IPS DF 4.7 (cell line): ENCODE results near the gene IMMP2L.

Experiments used
- DNase-seq: peaks from one replicate; pipeline ENCODE4 v3.0.0-alpha.2; 2013; ENCODE audit warnings: low spot score; ENCODE audit errors: extremely low read depth

IMMP2L gene

DNA sequence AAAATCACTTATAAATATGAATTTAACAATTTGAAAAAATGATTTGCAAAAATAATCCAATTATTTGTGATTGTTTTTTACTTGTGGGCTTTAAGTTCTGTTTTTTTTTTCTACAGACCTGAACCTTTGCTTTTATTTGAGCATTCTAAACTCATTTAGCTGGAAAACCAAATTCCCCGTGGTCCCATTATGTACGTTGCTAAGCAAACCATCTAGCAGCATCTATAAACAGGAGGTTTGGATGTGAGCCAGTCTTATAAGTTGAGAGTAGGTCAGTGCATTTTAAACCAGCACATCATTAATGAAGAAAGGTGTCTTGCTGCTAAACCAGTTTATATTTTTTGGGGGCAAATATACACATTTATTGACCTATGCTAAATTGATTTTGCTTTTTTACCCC, 394.1 kb downstream of the IMMP2L start:
- no peak for DNase-seq

DNA sequence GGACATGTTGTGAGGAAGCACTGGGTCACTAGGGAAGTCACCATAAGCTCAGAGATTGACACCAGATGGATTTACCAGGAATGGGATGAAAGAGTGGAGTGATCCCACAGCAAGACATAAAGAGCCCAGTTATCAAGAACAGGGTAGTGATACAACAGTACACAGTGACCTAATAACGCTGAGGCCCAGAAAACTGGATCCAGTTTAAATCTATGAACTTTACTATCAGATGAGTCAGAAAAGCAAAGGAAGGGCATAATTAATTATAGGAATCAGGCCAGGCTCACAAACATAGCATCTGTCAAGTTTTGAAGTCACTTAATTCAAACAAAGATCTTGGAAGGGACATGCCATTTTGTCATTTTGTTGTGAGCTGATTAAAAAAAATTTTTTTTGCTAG, 397.9 kb downstream of the IMMP2L start:
- DNase-seq = no peak

DNA sequence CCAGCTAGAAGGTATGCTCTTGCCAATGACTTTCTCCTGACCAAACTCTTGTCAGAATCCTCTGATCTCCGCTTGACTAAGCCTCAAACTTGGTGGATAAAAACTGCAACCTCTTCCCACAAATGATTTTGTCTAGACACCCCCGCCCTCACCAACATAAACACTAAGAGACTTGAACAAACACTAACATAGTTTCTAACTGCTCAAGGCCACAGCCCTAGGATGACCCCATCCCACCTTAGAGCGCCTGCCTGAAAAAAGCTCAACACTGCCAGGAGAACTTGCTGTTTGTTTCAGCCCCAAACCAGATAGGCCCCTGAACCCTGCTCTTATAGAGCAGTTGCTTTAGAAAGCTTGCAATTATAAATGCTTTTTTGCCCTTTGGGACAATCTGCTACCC, 399.6 kb downstream of the IMMP2L start:
- DNase-seq = no peak

DNA sequence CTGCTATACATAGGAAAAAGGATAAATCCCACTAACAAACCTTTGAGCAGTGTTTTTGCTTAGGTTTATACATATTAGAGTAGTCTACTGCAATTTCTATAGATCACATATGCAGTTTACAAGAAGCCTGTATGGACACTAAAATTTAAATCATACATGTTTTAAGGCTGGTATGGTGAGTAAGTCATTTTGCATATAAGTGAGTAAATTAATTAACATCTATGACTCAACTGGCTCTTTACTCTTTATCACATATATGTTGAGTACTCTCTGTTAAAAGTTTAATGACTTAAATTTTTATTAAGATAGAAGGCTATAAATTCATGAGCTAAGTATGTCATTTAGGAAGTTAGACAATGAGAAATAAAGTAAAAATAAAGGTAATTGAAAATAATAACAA, 402.0 kb downstream of the IMMP2L start:
- no peak for DNase-seq

DNA sequence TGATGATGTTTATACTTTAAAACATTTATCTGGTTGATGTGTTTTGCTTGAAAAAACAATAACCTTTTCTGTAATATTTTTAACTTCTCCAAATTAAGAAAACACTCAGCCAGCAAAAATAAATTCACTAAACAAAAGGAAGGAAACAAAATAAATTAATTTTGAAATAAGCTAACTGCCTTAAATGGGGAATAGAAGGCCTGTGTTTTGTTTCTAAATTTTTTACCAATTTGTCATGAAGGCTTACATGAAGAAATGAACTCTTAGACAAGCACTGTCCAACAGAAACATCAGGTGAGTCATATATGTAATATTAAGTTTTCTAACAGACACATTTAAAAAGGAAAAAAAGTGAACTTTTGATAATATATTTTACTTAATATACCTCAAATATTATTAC, 402.9 kb downstream of the IMMP2L start:
- DNase-seq = no peak

DNA sequence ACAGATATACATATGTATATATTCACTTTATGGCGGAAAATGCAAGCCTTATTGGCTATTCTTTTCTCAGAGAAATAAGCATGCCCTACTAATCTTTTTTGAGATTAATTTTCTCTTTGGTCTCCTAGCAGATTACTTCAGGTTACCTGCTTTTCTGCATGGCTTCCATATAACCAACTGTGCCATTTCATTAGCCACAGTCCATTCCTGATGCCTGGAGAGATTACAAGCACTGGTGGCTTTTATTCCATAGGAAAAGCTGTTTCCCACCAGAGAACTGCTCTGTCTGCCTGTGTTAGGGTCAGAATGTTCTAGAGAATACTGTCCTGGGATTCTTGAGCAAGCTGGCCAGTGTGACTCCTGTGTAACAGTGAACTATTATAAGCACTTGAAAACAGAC, 411.6 kb downstream of the IMMP2L start:
- no peak for DNase-seq

DNA sequence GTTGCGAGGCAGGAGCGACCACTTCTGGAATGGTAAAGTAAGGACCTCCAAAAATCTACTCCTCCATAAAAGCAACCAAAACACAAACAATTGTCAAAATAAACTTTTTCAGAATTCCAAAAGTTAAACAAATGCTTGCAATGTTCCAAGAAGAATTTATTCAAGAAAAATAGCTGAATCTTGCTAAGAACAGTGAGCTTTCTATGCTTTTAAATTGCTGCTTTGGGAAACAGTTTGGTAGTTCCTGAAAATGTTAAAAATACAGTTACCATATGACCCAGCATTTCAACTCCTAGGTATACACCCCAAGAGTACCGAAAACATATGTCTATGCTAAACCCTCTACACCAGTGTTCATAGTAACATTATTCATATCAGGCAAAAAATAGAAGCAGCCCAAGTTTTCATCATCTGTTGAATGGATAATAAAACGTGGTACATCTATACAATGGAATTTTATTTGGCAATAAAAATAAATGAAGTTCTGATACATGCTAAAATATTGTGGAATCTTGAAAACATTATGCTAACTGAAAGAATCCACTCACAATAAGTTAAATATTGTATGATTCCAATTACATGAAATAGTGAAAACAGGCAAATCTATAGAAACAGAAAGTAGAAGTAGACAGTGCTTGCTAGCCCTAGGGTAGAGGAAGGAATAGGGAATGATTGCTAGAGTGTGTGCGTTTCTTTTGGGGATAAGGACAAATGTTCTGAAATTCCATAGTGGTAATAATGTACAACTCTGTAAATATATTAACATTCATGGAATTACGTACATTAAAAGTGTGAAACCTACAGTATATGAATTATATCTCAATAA, 414.4 kb downstream of the IMMP2L start:
- DNase-seq = no peak

DNA sequence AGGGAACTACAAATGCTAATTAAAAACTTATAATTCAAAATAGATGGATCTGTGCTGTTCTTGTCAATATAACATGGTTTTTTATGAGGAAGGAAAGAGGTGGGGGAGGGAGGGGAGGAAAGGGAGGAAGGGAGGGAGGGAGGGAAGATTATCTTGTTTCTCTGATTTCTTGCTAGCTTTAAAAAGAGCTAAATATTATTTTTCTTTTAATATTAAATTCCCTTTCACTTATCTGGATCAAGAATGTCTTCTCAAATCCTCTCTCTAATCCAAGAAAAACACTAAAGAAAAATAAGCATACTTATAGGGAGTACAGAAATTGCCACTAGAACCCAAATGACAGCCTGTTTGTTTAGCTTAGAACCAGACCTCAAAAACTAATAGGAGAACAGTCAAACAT, 416.2 kb downstream of the IMMP2L start:
- DNase-seq = no peak

DNA sequence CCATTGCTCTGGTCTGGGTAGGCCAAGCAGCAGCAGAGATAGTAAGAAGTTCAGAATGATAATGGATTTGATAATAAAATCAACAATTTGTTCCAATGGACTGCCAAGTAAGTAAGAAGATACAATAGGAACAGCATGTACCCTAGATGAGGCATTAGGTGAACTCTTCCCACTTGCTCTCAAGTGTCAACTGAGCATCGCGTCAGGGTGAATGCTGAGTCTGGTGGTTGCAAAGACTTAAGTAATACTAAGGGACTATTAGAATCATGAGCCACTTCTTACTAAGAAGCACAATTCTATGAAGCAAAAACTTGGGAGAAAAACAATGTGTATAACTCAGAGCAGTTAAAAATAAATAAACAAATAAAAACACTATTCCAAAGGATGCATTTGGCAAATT, 416.8 kb downstream of the IMMP2L start:
- no peak for DNase-seq

DNA sequence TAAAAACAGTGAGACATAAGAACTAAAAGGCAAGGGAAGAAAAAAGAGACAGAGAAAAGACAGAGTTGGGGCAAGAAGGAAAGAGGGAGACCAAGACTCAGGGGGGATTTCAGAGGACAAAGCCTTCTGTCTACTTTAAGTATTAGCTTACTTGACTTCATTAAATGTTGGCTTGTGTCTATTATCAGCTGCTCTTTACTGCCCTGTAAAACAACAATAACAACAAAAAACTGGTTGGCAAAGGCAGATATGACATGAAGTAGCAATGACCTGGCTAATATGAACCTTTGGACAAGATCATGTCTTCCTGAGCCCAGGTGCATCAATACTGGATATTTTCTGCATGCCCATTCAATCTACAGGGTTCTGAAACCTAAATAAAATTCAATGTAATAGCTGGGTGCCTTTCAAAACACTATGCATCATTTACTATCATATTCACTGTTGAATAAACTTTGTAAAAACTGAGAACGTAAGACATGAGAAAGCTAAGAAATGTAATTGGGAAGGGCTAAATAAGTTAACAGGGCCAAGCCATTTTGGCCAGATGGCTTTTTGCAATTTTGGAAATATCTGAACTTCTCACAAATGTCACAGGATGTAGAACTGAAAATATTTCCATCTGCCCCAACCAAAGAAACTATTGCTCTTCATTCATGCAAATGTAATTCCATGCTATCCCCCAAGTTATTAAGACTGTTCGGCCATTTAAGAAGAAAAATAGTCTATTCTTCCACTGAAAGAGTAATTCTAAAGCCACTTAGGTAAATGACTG, 422.0 kb downstream of the IMMP2L start:
- no peak for DNase-seq

DNA sequence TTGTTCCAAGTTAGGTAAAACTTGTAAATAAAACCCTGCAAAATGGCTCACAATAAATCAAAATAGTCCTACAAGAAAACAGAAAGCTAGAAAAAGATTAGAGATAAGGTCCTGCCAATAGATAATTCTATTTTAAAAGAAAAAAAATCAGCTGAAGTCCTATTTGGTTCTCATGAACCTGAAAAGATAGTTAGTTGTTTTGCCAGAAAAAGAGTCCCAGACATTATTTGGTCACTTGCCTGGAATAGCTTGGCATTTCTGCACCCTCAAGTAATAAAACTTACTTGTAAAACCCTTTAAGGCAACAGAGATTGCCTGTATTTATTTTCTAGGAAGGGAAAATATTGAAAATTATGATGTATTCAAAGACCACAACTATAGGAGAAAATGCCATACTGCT, 423.7 kb downstream of the IMMP2L start:
- no peak for DNase-seq

DNA sequence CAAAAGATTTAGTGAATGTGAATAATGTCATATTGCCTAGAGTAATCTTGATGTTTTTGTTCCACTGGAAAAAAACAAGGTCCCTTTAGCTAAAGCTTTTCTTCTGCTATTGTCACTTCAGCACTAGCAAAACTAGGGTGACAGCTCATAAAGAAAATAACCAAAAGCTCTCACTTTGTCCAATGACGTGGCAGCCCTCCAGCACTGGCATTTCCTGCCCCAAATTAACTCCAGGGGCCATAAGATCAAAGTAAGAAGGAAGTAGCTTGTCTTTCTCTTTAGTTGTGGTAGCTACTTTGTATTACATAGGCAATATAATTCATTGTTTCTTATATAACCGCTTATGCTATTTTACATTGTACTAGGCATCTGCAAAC, 424.1 kb downstream of the IMMP2L start:
- no peak for DNase-seq

DNA sequence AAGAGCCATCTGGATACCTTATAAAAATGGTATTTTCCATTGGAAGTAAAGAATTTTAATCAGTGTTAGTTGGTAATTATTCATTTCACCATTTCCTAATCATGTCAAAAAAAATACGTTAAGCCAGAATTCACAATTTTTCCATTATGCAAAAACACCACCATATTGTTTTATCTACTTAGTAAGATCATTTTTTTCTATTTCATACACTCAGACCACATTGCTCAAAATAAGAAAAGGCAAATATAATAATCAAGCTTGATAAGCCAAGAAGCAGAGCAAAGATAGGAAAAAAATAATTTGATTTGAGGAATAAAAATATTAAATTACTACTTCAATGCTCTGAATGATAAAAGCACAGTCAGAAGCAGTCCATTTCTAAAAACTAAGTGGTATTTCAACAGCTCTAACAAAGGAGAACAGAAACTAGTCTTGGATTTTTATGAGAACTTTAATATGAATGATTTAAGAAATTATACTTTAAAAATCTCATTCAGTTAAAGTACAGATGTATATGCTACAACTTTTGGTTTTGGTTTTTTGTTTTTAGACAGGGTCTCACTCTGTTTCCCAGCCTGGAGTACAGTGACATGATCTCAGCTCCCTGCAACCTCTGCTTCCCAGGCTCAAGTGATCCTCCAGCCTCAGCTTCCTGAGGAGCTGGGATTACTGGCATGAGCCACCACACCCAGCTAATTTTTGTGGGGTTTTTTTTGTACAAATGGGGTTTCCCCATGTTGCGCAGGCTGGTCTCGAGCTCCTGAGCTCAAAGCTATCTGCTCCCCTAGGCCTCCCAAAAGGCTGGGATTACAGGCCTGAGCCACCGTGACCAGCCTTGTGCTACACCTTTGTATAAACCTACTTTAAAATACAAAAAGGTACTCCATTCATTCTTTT, 424.7 kb downstream of the IMMP2L start:
- no peak for DNase-seq

DNA sequence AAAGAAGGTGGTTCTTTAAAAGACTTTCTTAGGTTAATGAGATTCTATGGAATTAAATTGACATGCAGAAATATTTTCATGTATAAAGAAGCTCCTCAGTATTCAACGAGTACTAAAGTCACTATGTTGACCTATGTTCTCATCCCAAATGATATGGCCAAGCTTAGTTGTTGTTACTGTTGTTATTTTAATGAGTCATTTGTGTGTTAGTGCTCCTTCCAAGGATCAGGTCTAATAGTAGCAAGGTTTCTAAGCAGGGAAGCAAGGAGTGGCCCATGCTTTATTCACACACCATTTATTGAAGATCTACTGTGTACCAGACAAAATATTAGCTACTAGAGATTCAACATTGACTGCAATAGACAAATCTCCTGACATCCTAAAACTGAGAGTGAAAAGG, 429.5 kb downstream of the IMMP2L start:
- no peak for DNase-seq

DNA sequence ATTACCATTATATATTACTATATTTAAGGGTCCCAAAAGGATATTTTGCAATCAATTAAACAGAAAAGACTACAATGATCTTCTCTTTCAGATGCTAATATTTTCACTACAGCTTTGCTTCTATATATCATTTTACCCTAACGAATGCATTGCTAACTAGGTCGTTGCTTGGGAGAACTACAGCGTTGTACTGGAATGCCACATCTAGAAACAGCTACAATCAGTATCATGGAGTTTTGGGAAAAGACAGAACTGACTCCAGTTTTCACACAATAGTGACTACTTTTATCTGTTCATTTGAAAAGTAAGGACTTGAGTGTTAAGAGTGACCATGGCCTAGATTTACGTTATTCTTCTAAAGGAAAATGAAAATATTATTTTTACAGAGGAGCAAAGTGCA, 432.9 kb downstream of the IMMP2L start:
- no peak for DNase-seq

DNA sequence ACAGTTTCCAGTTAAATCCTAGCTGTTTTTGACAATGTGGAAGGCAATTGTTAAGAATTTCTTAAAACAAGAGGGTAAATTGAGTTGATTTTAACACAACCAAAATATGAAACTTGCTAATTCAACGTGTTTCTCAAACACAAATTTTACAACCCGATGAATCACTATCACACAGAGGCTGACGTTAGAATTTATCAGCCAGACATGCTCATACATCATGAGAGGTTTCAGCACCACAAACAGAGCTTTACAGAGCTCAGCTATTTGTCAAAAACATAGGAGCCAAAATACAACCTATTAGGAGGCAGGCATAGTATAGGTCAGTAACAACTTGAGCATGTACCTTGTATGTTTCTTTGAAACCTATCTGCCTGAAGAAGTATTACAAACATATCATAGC, 435.3 kb downstream of the IMMP2L start:
- no peak for DNase-seq

DNA sequence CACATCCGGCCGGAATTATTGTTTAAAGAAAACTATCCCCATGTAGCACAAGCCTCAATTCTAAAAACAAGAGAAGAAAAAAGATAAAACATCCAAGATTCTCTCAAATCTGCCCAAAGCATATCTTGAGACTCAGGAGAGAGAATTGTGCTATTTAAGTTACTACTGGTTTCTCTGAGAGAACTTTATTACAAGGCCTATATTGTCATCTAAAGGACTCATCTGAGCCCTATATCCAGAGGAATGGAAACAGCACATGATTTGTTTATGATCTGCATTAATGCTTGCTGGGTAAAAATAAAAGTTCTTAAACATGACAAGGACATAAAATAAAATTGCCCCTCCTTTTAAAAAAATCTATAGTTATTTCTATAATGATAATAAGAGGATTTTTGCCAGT, 446.3 kb downstream of the IMMP2L start:
- DNase-seq = no peak

DNA sequence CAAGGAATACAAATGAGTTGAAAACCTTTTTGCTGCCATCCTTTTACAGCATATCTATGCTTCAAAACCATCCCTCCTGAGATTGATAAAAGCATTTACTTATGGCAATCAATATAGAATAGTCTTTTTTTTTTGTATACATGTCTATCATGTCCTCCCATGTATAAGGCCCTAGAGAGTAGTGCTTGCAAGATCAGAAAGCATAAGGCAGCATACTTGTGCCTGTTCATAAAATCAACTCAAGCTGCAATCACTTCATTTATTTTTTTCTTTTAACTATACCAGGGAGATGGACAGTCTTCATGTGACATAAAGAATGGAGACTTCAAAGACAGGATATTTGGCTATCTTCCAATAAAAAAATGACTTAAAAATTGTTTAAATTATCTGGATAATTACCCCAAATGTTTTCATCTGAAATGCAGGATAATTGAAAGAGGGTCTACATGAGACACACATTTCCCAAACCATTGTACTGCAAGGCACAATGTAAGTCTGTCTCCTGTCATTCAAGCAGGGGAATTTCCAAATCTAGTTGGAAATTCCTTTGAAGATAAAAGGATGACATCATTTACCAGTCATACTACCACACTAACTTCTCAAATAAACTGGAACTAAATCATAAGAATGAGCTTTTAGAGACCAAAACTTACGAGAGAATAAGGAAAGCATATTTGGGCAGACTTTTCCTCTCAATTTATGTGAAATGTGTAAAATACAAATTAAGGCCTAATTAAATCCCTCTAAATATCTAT, 448.9 kb downstream of the IMMP2L start:
- DNase-seq = no peak

DNA sequence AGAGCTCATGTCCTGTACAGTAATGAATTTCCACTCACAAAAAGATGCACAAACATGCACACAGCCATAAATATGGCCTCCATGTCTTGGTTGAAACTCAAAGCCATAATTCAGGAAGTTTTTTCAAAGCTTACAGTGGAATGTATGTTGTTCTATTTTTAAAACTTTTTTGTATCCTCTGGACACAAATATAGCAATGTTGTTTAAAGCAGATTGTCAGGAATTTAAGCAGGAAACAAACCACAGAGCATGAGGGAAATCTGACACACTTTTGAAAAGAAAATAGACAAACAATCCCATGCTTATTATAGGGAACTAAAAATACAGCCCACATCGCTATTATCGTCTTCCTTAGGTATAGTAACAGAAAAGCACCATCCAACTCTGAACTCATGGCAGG, 449.9 kb downstream of the IMMP2L start:
- DNase-seq = no peak

DNA sequence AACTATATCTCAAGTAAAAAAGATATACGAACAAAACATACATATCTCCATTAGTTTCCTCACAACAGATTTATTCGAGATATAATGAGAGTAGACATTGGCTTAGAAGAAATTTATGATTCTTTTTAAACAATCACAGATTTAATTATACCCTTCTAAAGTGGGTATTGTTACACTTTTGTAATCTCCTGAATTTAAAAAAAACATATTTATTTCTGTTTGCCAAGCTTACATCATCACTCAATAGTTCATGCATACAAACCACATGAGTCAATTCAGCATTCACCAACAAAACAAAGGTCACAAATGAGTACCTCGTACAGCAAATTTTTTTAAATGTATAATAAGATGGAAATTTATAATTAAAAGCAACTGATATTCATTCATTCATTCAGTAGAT, 453.8 kb downstream of the IMMP2L start:
- DNase-seq = no peak

DNA sequence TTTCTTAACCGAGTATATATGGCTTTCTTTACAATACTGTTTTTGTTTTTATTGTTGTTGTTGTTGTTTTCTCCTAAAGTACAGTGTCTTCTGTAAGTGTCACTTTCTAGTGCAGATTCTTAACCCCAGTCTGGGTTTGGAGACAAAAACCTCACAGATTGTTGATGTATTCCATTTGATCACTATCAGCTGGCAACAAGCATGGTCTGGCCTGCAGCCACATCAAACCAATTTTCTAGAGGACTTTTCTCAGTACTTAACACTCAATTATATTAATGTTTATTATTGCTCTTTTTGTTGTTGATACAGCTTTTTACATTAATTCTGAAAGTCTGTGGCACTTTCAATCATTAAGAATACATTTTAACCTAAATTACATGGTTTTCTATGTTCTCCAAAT, 454.3 kb downstream of the IMMP2L start:
- no peak for DNase-seq
